ENCODE measurements around the gene MVD. TPM values are rescaled to one million over a fixed set of nuclear protein-coding genes. Genes with fewer than 3 reads are reported as not detected.
A peak's percentile ranks its signal among the peaks of the same experiment; 100 is the strongest.

The MVD gene
- total RNA-seq, 1 experiment from 2014 or later = 38.3 TPM

GRCh38 chr16:88631920-88632586, 30.8 kb downstream of the MVD start:
- Histone ChIP-seq H4K20me1 (ENCODE audit: low read length) (no peaks in the 10 kb centered on the region), H2AFZ (ENCODE audit: low read length) (no peak overlapping the region), H3K4me3 (ENCODE audit: low read length) (no peak overlapping the region), H3K36me3 (ENCODE audit: low read depth, low read length) (no peaks in the 10 kb centered on the region), H3K9me3 (ENCODE audit: low read length) (no peaks in the 10 kb centered on the region), H3K79me2 (ENCODE audit: low read length) (no peaks in the 10 kb centered on the region), H3K27ac (ENCODE audit: low read length) (no peak overlapping the region), H3K27me3 (ENCODE audit: low read length) (no peaks in the 10 kb centered on the region), H3K4me1 (ENCODE audit: insufficient read depth, low read length) (no peaks in the 10 kb centered on the region), H3K4me2 (ENCODE audit: low read length) (no peak overlapping the region), H3F3A (ENCODE audit: low read length, unreplicated experiment) (no peaks in the 10 kb centered on the region), H3K9me2 (replicated peaks; ENCODE audit: low read length) (no peaks in the 10 kb centered on the region), H3K9ac (ENCODE audit: low read length) (no peak overlapping the region)
- DNase-seq (no peak), ATAC-seq (no peak)
- ChIA-PET CTCF (no interaction called here), POLR2A (ENCODE audit: unreplicated experiment) (no interaction called here)
- no TSS peak for BruUV-seq (replicated peaks)
- intact Hi-C loops (cut with micrococcal nuclease) = no loop called here
- TF ChIP-seq EZH2 (IDR thresholded peaks at IDR 0.05; ENCODE audit: low read length, unreplicated experiment) (no peak), EZH2phosphoT487 (IDR thresholded peaks at IDR 0.05; ENCODE audit: borderline replicate concordance, low read length) (no peak)
- TF ChIP-seq, protein P1, sequence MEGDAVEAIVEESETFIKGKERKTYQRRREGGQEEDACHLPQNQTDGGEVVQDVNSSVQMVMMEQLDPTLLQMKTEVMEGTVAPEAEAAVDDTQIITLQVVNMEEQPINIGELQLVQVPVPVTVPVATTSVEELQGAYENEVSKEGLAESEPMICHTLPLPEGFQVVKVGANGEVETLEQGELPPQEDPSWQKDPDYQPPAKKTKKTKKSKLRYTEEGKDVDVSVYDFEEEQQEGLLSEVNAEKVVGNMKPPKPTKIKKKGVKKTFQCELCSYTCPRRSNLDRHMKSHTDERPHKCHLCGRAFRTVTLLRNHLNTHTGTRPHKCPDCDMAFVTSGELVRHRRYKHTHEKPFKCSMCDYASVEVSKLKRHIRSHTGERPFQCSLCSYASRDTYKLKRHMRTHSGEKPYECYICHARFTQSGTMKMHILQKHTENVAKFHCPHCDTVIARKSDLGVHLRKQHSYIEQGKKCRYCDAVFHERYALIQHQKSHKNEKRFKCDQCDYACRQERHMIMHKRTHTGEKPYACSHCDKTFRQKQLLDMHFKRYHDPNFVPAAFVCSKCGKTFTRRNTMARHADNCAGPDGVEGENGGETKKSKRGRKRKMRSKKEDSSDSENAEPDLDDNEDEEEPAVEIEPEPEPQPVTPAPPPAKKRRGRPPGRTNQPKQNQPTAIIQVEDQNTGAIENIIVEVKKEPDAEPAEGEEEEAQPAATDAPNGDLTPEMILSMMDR (conservative IDR thresholded peaks at IDR 0.05; ENCODE audit: low read depth, low read length) = no peak

DNA sequence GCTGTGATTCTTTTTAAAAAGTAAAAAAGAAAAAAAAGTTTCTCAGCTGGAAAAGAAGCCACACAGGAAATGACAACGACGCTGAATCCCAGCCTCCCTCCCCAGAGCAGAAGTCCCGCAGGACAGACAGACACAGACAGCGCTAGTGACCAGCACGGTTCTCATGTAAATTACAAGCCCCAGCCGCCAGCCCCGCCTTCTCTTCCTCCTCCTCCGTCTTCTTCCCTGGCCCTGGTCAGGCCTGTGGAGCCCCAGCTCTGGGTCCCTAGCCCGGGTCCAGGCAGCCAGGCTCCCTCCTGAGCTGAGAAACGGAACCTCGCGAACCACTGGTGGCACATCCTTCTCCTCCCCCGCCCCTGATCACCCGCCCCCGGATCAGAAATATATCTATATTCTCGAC, 31.5 kb downstream of the MVD start:
- H3K27ac ChIP-seq (ENCODE audit: low read length) = no peak overlapping the region
- intact Hi-C loops (cut with micrococcal nuclease) = no loop called here
- no peaks in the 10 kb centered on the region for H3K9me3 ChIP-seq (ENCODE audit: low read length)
- H3K79me2 ChIP-seq (ENCODE audit: low read length) = no peaks in the 10 kb centered on the region
- no peak overlapping the region for H3K4me3 ChIP-seq (ENCODE audit: low read length)
- BruUV-seq (replicated peaks) = TSS peak; percentile 41
- TF ChIP-seq, protein P1 (conservative IDR thresholded peaks at IDR 0.05; ENCODE audit: low read depth, low read length) = no peak
- TF ChIP-seq EZH2phosphoT487 (IDR thresholded peaks at IDR 0.05; ENCODE audit: borderline replicate concordance, low read length) = no peak
- no peak for TF ChIP-seq EZH2 (IDR thresholded peaks at IDR 0.05; ENCODE audit: low read length, unreplicated experiment)
- no peak overlapping the region for H3K4me2 ChIP-seq (ENCODE audit: low read length)
- H2AFZ ChIP-seq (ENCODE audit: low read length) = no peak overlapping the region
- no peaks in the 10 kb centered on the region for H3F3A ChIP-seq (ENCODE audit: low read length, unreplicated experiment)
- DNase-seq (no peak), ATAC-seq (no peak)
- H3K27me3 ChIP-seq (ENCODE audit: low read length) = no peaks in the 10 kb centered on the region
- H4K20me1 ChIP-seq (ENCODE audit: low read length) = no peaks in the 10 kb centered on the region
- H3K9ac ChIP-seq (ENCODE audit: low read length) = no peak overlapping the region
- ChIA-PET CTCF (no interaction called here), POLR2A (ENCODE audit: unreplicated experiment) (no interaction called here)
- no peaks in the 10 kb centered on the region for H3K36me3 ChIP-seq (ENCODE audit: low read depth, low read length)
- no peaks in the 10 kb centered on the region for H3K4me1 ChIP-seq (ENCODE audit: insufficient read depth, low read length)
- no peaks in the 10 kb centered on the region for H3K9me2 ChIP-seq (replicated peaks; ENCODE audit: low read length)

- Histone ChIP-seq H3K27ac (ENCODE audit: low read length) (no peak overlapping the region), H3K27me3 (ENCODE audit: low read length) (no peaks in the 10 kb centered on the region), H3K9me3 (ENCODE audit: low read length) (no peaks in the 10 kb centered on the region), H3K4me1 (ENCODE audit: insufficient read depth, low read length) (no peaks in the 10 kb centered on the region), H3K4me3 (ENCODE audit: low read length) (no peak overlapping the region), H3F3A (ENCODE audit: low read length, unreplicated experiment) (no peaks in the 10 kb centered on the region), H2AFZ (ENCODE audit: low read length) (no peak overlapping the region), H3K79me2 (ENCODE audit: low read length) (no peaks in the 10 kb centered on the region), H3K9ac (ENCODE audit: low read length) (no peak overlapping the region), H3K36me3 (ENCODE audit: low read depth, low read length) (no peaks in the 10 kb centered on the region), H3K9me2 (replicated peaks; ENCODE audit: low read length) (no peaks in the 10 kb centered on the region), H3K4me2 (ENCODE audit: low read length) (no peak overlapping the region), H4K20me1 (ENCODE audit: low read length) (no peaks in the 10 kb centered on the region)
- no peak for TF ChIP-seq EZH2 (IDR thresholded peaks at IDR 0.05; ENCODE audit: low read length, unreplicated experiment)
- TF ChIP-seq, protein P1 (conservative IDR thresholded peaks at IDR 0.05; ENCODE audit: low read depth, low read length) = no peak
- CTCF ChIA-PET = no interaction called here
- DNase-seq (no peak), ATAC-seq (no peak)
- intact Hi-C loops (cut with micrococcal nuclease) = no loop called here
- BruUV-seq (replicated peaks) = no TSS peak
- POLR2A ChIA-PET (ENCODE audit: unreplicated experiment) = no interaction called here
Observed at GRCh38 chr16:88630941-88631340, 31.9 kb downstream of the MVD start.
